IMR-90 (cell line): ENCODE measurements around the gene C3orf80. TPM values are rescaled to one million over a fixed set of nuclear protein-coding genes. Genes with fewer than 3 reads are reported as not detected.

Experiments used
- ATAC-seq: fragments of 200-7000 bp; cut with Tn5 transposase; 2 replicates; pipeline ENCODE4 v1.9.1; 2020; ENCODE audit warnings: low read depth, mild to moderate bottlenecking, moderate library complexity
- BruUV-seq: library from RNA; stranded (reverse); fragments of 400-500 nt; replicated peaks from 2 replicates; lab custom pipeline; 2021; lab: Mats Ljungman, UMichigan
- CTCF ChIA-PET: fragments of 300-600 bp; formaldehyde crosslinking; extraction: SDS; loops from one replicate; lab custom pipeline; 2021; ENCODE audit warnings: antibody characterized with exemption; lab: Yijun Ruan, JAX
- POLR2A ChIA-PET: fragments of 300-600 bp; sonication (Branson Sonifier 250); formaldehyde crosslinking; loops from one replicate; lab custom pipeline; 2022; ENCODE audit warnings: antibody characterized with exemption; ENCODE audit not compliant: unreplicated experiment; lab: Charles Lee
- DNase-seq: peaks from one replicate; pipeline ENCODE4 v3.0.0; 2013
- H2AFZ ChIP-seq: replicated peaks from 2 replicates; pipeline ENCODE3; 2013; ENCODE audit warnings: low read length, mild to moderate bottlenecking; ENCODE audit not compliant: poor library complexity
- H2AK5ac ChIP-seq: 2 replicates; pipeline ENCODE4 v1.6.1; 2013; ENCODE audit warnings: low read depth, low read length, inconsistent platforms
- H2AK9ac ChIP-seq: replicated peaks from 2 replicates; pipeline ENCODE3; 2013; ENCODE audit warnings: mild to moderate bottlenecking, low read depth, low read length, moderate library complexity; ENCODE audit not compliant: poor library complexity
- H2BK120ac ChIP-seq: 2 replicates; pipeline ENCODE4 v1.6.1; 2013; ENCODE audit warnings: low read depth, low read length, inconsistent platforms
- H2BK15ac ChIP-seq: 3 replicates; pipeline ENCODE4 v1.6.1; 2013; ENCODE audit warnings: low read depth, low read length, inconsistent platforms
- H2BK20ac ChIP-seq: 2 replicates; pipeline ENCODE4 v1.6.1; 2013; ENCODE audit warnings: low read depth, mild to moderate bottlenecking, inconsistent platforms, low read length, moderate library complexity
- H2BK5ac ChIP-seq: 2 replicates; pipeline ENCODE4 v1.6.1; 2013; ENCODE audit warnings: mild to moderate bottlenecking, low read depth, low read length, inconsistent platforms; ENCODE audit not compliant: poor library complexity, severe bottlenecking
- H3K14ac ChIP-seq: replicated peaks from 2 replicates; pipeline ENCODE4 v1.6.1; 2013; ENCODE audit warnings: low read depth, low read length, inconsistent platforms
- H3K18ac ChIP-seq: 2 replicates; pipeline ENCODE4 v1.6.1; 2013; ENCODE audit warnings: low read depth, low read length, control low read depth
- H3K23ac ChIP-seq: 2 replicates; pipeline ENCODE4 v1.6.1; 2013; ENCODE audit warnings: low read depth, low read length, inconsistent platforms
- H3K27ac ChIP-seq: 2 replicates; pipeline ENCODE4 v1.5.1; 2013; ENCODE audit warnings: mild to moderate bottlenecking, control low read depth, low read length; ENCODE audit not compliant: insufficient read depth
- H3K27me3 ChIP-seq: 2 replicates; pipeline ENCODE4 v1.6.1; 2013; ENCODE audit warnings: low read length; ENCODE audit not compliant: control insufficient read depth, insufficient read depth
- H3K36me3 ChIP-seq: 2 replicates; pipeline ENCODE4 v1.6.1; 2013; ENCODE audit warnings: low read length, mixed read lengths; ENCODE audit not compliant: control insufficient read depth, insufficient read depth
- H3K4ac ChIP-seq: 2 replicates; pipeline ENCODE4 v1.6.1; 2013; ENCODE audit warnings: low read depth, low read length, inconsistent platforms
- H3K4me1 ChIP-seq: 2 replicates; pipeline ENCODE4 v1.6.1; 2013; ENCODE audit warnings: low read length, mixed read lengths; ENCODE audit not compliant: control insufficient read depth, insufficient read depth
- H3K4me2 ChIP-seq: 2 replicates; pipeline ENCODE4 v1.6.1; 2013; ENCODE audit warnings: low read depth, mild to moderate bottlenecking, control low read depth, low read length, moderate library complexity
- H3K4me3 ChIP-seq: 2 replicates; pipeline ENCODE4 v1.5.1; 2013; ENCODE audit warnings: low read depth, mild to moderate bottlenecking, control low read depth, low read length, moderate library complexity; ENCODE audit not compliant: insufficient read depth
- H3K56ac ChIP-seq: 2 replicates; pipeline ENCODE4 v1.6.1; 2013; ENCODE audit warnings: low read length, inconsistent platforms; ENCODE audit not compliant: insufficient read depth; ENCODE audit errors: extremely low read depth
- H3K79me1 ChIP-seq, 2 experiments: 2 replicates each; pipeline ENCODE4 v1.6.1; 2013; ENCODE audit warnings: low read length in 2 of 2, inconsistent platforms in 1 of 2, low read depth in 1 of 2
- H3K9ac ChIP-seq: 2 replicates; pipeline ENCODE4 v1.6.1; 2013; ENCODE audit warnings: low read depth, low read length, control low read depth
- H3K9me1 ChIP-seq: 2 replicates; pipeline ENCODE4 v1.6.1; 2013; ENCODE audit warnings: low read length, inconsistent platforms; ENCODE audit not compliant: insufficient read depth
- H3K9me3 ChIP-seq: 2 replicates; pipeline ENCODE4 v1.6.1; 2013; ENCODE audit warnings: low read length; ENCODE audit not compliant: control insufficient read depth, insufficient read depth
- H4K20me1 ChIP-seq: 2 replicates; pipeline ENCODE4 v1.6.1; 2013; ENCODE audit warnings: low read length, inconsistent platforms; ENCODE audit not compliant: insufficient read depth
- H4K5ac ChIP-seq: 2 replicates; pipeline ENCODE4 v1.6.1; 2013; ENCODE audit warnings: mild to moderate bottlenecking, low read depth, low read length, control low read depth
- H4K8ac ChIP-seq, 2 experiments: 2 replicates each; pipeline ENCODE4 v1.6.1; 2013; ENCODE audit warnings: low read depth in 2 of 2, low read length in 2 of 2, control low read depth in 1 of 2, inconsistent platforms in 1 of 2
- H4K91ac ChIP-seq: 2 replicates; pipeline ENCODE4 v1.6.1; 2013; ENCODE audit warnings: low read depth, low read length, inconsistent platforms; ENCODE audit not compliant: insufficient read depth
- BHLHE40 ChIP-seq: fragments of 150-350 bp; IDR thresholded peaks from 2 replicates; pipeline ENCODE4 v1.6.1; 2016; ENCODE audit warnings: mild to moderate bottlenecking, low read depth, low read length
- CEBPB ChIP-seq: IDR thresholded peaks from 2 replicates; pipeline ENCODE4 v1.6.1; 2012; ENCODE audit warnings: low read depth, low read length, improper control_type of control experiment
- CHD1 ChIP-seq: IDR thresholded peaks from 2 replicates; pipeline ENCODE4 v1.6.1; 2012; ENCODE audit warnings: low read depth, low read length, improper control_type of control experiment
- CTCF ChIP-seq: conservative IDR thresholded peaks from 2 replicates; pipeline ENCODE4 v1.5.1; 2012; ENCODE audit warnings: mild to moderate bottlenecking, low read depth, low read length, improper control_type of control experiment
- ELK1 ChIP-seq: fragments of 150-350 bp; IDR thresholded peaks from 2 replicates; pipeline ENCODE4 v1.6.1; 2016; ENCODE audit warnings: low read depth, mild to moderate bottlenecking, low read length, moderate library complexity, borderline replicate concordance
- FOS ChIP-seq: fragments of 150-350 bp; IDR thresholded peaks from 2 replicates; pipeline ENCODE4 v1.6.1; 2016; ENCODE audit warnings: low read depth, low read length
- MAFK ChIP-seq: IDR thresholded peaks from 2 replicates; pipeline ENCODE4 v1.6.1; 2012; ENCODE audit warnings: low read depth, low read length, improper control_type of control experiment
- MAZ ChIP-seq: IDR thresholded peaks from 2 replicates; pipeline ENCODE4 v1.6.1; 2012; ENCODE audit warnings: low read depth, mild to moderate bottlenecking, low read length, improper control_type of control experiment, moderate library complexity, borderline replicate concordance
- MXI1 ChIP-seq: IDR thresholded peaks from 2 replicates; pipeline ENCODE4 v1.6.1; 2012; ENCODE audit warnings: low read depth, mild to moderate bottlenecking, low read length, moderate library complexity, borderline replicate concordance
- NFE2L2 ChIP-seq: fragments of 150-350 bp; IDR thresholded peaks from 2 replicates; pipeline ENCODE4 v1.6.1; 2016; ENCODE audit warnings: low read depth, mild to moderate bottlenecking, low read length
- POLR2A ChIP-seq: IDR thresholded peaks from 2 replicates; pipeline ENCODE4 v1.6.1; 2012; ENCODE audit warnings: mild to moderate bottlenecking, low read depth, low read length
- RAD21 ChIP-seq: IDR thresholded peaks from 2 replicates; pipeline ENCODE4 v1.6.1; 2012; ENCODE audit warnings: low read length, improper control_type of control experiment
- RCOR1 ChIP-seq: IDR thresholded peaks from 2 replicates; pipeline ENCODE4 v1.6.1; 2012; ENCODE audit warnings: mild to moderate bottlenecking, low read length, improper control_type of control experiment; ENCODE audit not compliant: insufficient replicate concordance
- RFX5 ChIP-seq: IDR thresholded peaks from 2 replicates; pipeline ENCODE4 v1.8.0; 2012; ENCODE audit warnings: low read depth, mild to moderate bottlenecking, low read length, moderate library complexity
- SMC3 ChIP-seq: fragments of 150-350 bp; IDR thresholded peaks from 2 replicates; pipeline ENCODE4 v1.6.1; 2016; ENCODE audit warnings: low read depth, mild to moderate bottlenecking, antibody characterized with exemption, low read length, moderate library complexity
- USF2 ChIP-seq: fragments of 150-350 bp; IDR thresholded peaks from 2 replicates; pipeline ENCODE4 v1.6.1; 2017; ENCODE audit warnings: mild to moderate bottlenecking, antibody characterized with exemption, low read length, low read depth
- WGBS, 2 experiments: methylation state at CpG; one replicate each; pipeline versions ENCODE4 v1.1.5 to v1.1.7; 2013; ENCODE audit warnings: missing lambda C conversion rate in 2 of 2; ENCODE audit not compliant: insufficient read length in 1 of 2; ENCODE audit errors: extremely low coverage in 2 of 2; 5-methylcytosine and 5-hydroxymethylcytosine counted together
- dilution Hi-C: fragments of 300-500 bp; cut with HindIII; formaldehyde crosslinking; loops from one replicate; pipeline ENCODE4 v1.14.3; 2018; ENCODE audit warnings: low sequenced_read_pairs; ENCODE audit not compliant: unreplicated experiment
- in situ Hi-C: fragments of 300-500 bp; cut with MboI; formaldehyde crosslinking; loops from 3 replicates; pipeline ENCODE4 v1.14.3; 2019; ENCODE audit warnings: low sequenced_read_pairs, inconsistent platforms, mixed read lengths
- intact Hi-C: fragments of 100-400 bp; cut with micrococcal nuclease; formaldehyde crosslinking; loops from 2 replicates; pipeline ENCODE4 v1.10.0; 2022
- polyA plus RNA-seq, 3 experiments: library from polyadenylated mRNA; depleted of rRNA; stranded (reverse); fragments of >200 nt; gene quantifications; 2 replicates each; pipeline ENCODE4 v1.2.3, GENCODE V29; 2012; ENCODE audit warnings: low replicate concordance in 1 of 3
- total RNA-seq: library from RNA; depleted of rRNA; stranded (reverse); fragments of >200 nt; gene quantifications from 2 replicates; pipeline ENCODE4 v1.2.3, GENCODE V29; 2012

The C3orf80 gene
- total and polyA plus RNA-seq, 2 of the 4 experiments (the other 2 are of a cell fraction) = not detected

GRCh38 chr3:160257606-160258005 lies 32.4 kb downstream of the C3orf80 start:
- H3K9me3 ChIP-seq = no peaks in the 10 kb centered on the region
- WGBS, 2 experiments = 100% methylated on average over 1 of the region's 2 CpGs; no CpG with 5 or more reads in 1 of the 2 experiments
- no peak overlapping the region for H3K18ac ChIP-seq
- no peak overlapping the region for H3K14ac ChIP-seq
- no peak overlapping the region for H3K9ac ChIP-seq
- CTCF ChIA-PET = no interaction called here
- DNase-seq (no peak), ATAC-seq (no peak)
- no peak overlapping the region for H4K5ac ChIP-seq
- no peak overlapping the region for H3K4ac ChIP-seq
- no peak overlapping the region for H2BK20ac ChIP-seq
- no TSS peak for BruUV-seq
- H3K4me2 ChIP-seq = no peak overlapping the region
- H4K91ac ChIP-seq = no peak overlapping the region
- dilution Hi-C loops (no loop called here), intact Hi-C loops (no loop called here), in situ Hi-C loops (no loop called here)
- TF ChIP-seq NFE2L2 = no peak
- no peak for TF ChIP-seq RFX5
- no peak for TF ChIP-seq USF2
- TF ChIP-seq MAFK = no peak
- TF ChIP-seq SMC3 = no peak
- TF ChIP-seq RCOR1 = no peak
- TF ChIP-seq RAD21 = no peak
- TF ChIP-seq CHD1 = no peak
- TF ChIP-seq FOS = no peak
- TF ChIP-seq POLR2A = no peak
- no peak for TF ChIP-seq CTCF
- no peak for TF ChIP-seq ELK1
- TF ChIP-seq BHLHE40 = no peak
- TF ChIP-seq MAZ = no peak
- no peak for TF ChIP-seq CEBPB
- TF ChIP-seq MXI1 = no peak
- H3K23ac ChIP-seq = no peak overlapping the region
- no peak overlapping the region for H2BK5ac ChIP-seq
- no peak overlapping the region for H2AFZ ChIP-seq
- no peaks in the 10 kb centered on the region for H3K4me1 ChIP-seq
- no peaks in the 10 kb centered on the region for H3K9me1 ChIP-seq
- no peaks in the 10 kb centered on the region for H3K36me3 ChIP-seq
- no peak overlapping the region for H3K27ac ChIP-seq
- POLR2A ChIA-PET = no interaction called here
- no peak overlapping the region for H2AK5ac ChIP-seq
- H3K56ac ChIP-seq = no peak overlapping the region
- H3K27me3 ChIP-seq = no peaks in the 10 kb centered on the region
- H2BK15ac ChIP-seq = no peak overlapping the region
- H3K79me1 ChIP-seq = no peaks in the 10 kb centered on the region
- no peak overlapping the region for H4K8ac ChIP-seq
- no peak overlapping the region for H2BK120ac ChIP-seq
- no peaks in the 10 kb centered on the region for H4K20me1 ChIP-seq
- H3K4me3 ChIP-seq = no peak overlapping the region
- H2AK9ac ChIP-seq = no peak overlapping the region
